A549 (cell line): ENCODE measurements around the gene CHST15.

Experiments used
- CBX2 ChIP-seq: fragments of 200-600 bp; sonication (generic); IDR thresholded peaks from 2 replicates; pipeline ENCODE4 v1.6.1; 2016; ENCODE audit warnings: low read depth, mild to moderate bottlenecking, borderline replicate concordance
- EP300 ChIP-seq, 2 experiments: fragments of >200 bp; sonication (Bioruptor Twin); formaldehyde crosslinking; IDR thresholded peaks; 2 replicates in 1 of 2; 3 replicates in 1 of 2; pipeline ENCODE4 v1.6.1; 2016 to 2017
- PHF8 ChIP-seq: fragments of 200-600 bp; sonication (generic); IDR thresholded peaks from 2 replicates; pipeline ENCODE4 v1.6.1; 2016; ENCODE audit warnings: low read depth, mild to moderate bottlenecking, antibody characterized with exemption, moderate library complexity, borderline replicate concordance
- TF ChIP-seq, protein P1 (sequence below): fragments of >200 bp; sonication (Bioruptor Twin); formaldehyde crosslinking; IDR thresholded peaks from 3 replicates; pipeline ENCODE4 v1.5.1; 2016
- TF ChIP-seq, protein P2 (sequence below): fragments of 450-650 bp; IDR thresholded peaks from 2 replicates; pipeline ENCODE4 v1.6.1; 2014; ENCODE audit warnings: antibody characterized with exemption

- TF ChIP-seq, protein P1, sequence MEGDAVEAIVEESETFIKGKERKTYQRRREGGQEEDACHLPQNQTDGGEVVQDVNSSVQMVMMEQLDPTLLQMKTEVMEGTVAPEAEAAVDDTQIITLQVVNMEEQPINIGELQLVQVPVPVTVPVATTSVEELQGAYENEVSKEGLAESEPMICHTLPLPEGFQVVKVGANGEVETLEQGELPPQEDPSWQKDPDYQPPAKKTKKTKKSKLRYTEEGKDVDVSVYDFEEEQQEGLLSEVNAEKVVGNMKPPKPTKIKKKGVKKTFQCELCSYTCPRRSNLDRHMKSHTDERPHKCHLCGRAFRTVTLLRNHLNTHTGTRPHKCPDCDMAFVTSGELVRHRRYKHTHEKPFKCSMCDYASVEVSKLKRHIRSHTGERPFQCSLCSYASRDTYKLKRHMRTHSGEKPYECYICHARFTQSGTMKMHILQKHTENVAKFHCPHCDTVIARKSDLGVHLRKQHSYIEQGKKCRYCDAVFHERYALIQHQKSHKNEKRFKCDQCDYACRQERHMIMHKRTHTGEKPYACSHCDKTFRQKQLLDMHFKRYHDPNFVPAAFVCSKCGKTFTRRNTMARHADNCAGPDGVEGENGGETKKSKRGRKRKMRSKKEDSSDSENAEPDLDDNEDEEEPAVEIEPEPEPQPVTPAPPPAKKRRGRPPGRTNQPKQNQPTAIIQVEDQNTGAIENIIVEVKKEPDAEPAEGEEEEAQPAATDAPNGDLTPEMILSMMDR = no peak
- TF ChIP-seq CBX2 = no peak
- TF ChIP-seq EP300 (IDR thresholded peaks at IDR 0.05) = no peak
- TF ChIP-seq PHF8 = no peak
- TF ChIP-seq, protein P2, sequence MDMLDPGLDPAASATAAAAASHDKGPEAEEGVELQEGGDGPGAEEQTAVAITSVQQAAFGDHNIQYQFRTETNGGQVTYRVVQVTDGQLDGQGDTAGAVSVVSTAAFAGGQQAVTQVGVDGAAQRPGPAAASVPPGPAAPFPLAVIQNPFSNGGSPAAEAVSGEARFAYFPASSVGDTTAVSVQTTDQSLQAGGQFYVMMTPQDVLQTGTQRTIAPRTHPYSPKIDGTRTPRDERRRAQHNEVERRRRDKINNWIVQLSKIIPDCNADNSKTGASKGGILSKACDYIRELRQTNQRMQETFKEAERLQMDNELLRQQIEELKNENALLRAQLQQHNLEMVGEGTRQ = no peak
These were observed 45.5 kb upstream of the CHST15 start for GRCh38 chr10:124138883-124139348.
